Fibroblast of mammary gland (primary cell): ENCODE measurements around the gene VASN.

Source experiments
- DNase-seq: peaks from one replicate; pipeline ENCODE4 v3.0.0-alpha.2; 2010; ENCODE audit warnings: low read depth
- H3K4me3 ChIP-seq: 2 replicates; pipeline ENCODE4 v1.5.1; 2011; ENCODE audit warnings: low read depth, mild to moderate bottlenecking, low read length, moderate library complexity; ENCODE audit not compliant: control insufficient read depth
- CTCF ChIP-seq: conservative IDR thresholded peaks from 2 replicates; pipeline ENCODE4 v1.5.1; 2011; ENCODE audit warnings: low read depth, low read length, inconsistent platforms; ENCODE audit not compliant: control insufficient read depth, insufficient read depth

VASN gene

GRCh38 chr16:4371357-4372000 is at the start of gene VASN:
Gene VASN, plus strand, starts transcription at chr16:4371848. Its CDS starts 9,030 bp downstream, at chr16:4380878.
- no peak for TF ChIP-seq CTCF
- DNase-seq, result peak; percentile 68
- peak within 1 kb of the TSS; percentile 89 for H3K4me3 ChIP-seq

DNA sequence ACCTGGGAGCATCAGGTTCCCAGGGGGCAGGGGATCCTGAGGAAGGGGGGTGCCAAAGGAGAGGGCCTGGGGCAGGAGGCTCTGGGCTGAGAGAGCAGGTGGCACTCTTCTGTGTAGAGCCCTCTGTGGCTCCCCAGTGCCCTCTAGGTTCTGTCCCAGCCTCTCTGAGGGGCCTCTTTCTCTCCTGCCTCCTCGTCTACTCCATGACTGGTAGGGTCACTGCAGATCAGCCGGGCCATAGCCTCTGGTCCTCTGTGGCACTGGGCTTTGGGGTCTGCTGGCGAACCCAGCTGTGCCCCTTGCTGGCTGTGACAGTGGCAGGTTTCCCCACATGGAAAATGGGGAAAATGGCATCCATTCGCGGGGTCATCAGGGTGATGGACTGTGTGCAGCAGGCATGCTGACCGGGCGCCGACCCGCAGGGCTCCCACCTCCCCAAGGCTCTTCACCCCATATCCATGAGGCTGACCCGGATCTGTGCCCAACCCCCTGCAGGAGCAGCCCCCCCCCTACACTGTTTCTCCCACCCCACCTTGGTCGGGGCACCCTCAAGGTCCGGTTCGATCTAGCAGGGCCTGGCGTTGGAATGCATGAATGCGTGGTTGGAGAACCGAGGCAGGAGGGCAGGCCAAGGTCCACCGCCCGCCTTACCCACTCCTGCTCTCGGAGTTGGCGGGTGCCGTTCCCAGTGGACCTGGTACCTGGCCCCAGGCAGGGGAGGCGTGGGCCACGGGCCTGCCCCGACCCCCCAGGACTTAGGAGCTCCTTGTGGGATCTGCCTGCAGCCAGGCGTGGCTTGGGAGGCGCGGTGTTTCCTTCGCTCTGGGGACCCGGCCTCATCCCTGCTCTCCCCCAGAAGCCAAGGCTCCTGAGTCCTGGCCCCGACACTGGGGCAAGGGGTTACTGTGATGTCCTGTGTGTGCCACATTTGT is 49.3 kb upstream of the VASN start:
- H3K4me3 ChIP-seq, result no peak overlapping the region
- DNase-seq, result no peak
- TF ChIP-seq CTCF, result no peak

GRCh38 chr16:4323071-4323844 is 48.4 kb upstream of the VASN start:
- no peak for DNase-seq
- no peak overlapping the region for H3K4me3 ChIP-seq
- no peak for TF ChIP-seq CTCF

GRCh38 chr16:4323845-4324488 is 47.7 kb upstream of the VASN start:
- TF ChIP-seq CTCF, result no peak
- no peak overlapping the region for H3K4me3 ChIP-seq

GRCh38 chr16:4324492-4325252 is 47.0 kb upstream of the VASN start:
- no peak for DNase-seq
- no peak for TF ChIP-seq CTCF
- no peak overlapping the region for H3K4me3 ChIP-seq

More at GRCh38 chr16:4323845-4324488, 47.7 kb upstream of the VASN start:
- peak; percentile 59 for DNase-seq
